NB4 (cell line): ENCODE results near the gene CDK13.

Source experiments
- MYC ChIP-seq: IDR thresholded peaks from 2 replicates; pipeline ENCODE4 v1.6.1; 2011; ENCODE audit warnings: low read depth, low read length
- POLR2A ChIP-seq: IDR thresholded peaks from 2 replicates; pipeline ENCODE4 v1.6.1; 2011; ENCODE audit warnings: mild to moderate bottlenecking; ENCODE audit not compliant: insufficient read length; ENCODE audit errors: extremely low read depth
- TF ChIP-seq, protein P1 (sequence below): IDR thresholded peaks from one replicate; pipeline ENCODE4 v1.5.1; 2012; ENCODE audit warnings: low read depth, low read length
- TF ChIP-seq, protein P2 (sequence below): IDR thresholded peaks from 2 replicates; pipeline ENCODE4 v1.6.1; 2011; ENCODE audit warnings: low read depth, low read length

GRCh38 chr7:39937366-39938153 is 12.5 kb upstream of the CDK13 start:
- TF ChIP-seq, protein P1, sequence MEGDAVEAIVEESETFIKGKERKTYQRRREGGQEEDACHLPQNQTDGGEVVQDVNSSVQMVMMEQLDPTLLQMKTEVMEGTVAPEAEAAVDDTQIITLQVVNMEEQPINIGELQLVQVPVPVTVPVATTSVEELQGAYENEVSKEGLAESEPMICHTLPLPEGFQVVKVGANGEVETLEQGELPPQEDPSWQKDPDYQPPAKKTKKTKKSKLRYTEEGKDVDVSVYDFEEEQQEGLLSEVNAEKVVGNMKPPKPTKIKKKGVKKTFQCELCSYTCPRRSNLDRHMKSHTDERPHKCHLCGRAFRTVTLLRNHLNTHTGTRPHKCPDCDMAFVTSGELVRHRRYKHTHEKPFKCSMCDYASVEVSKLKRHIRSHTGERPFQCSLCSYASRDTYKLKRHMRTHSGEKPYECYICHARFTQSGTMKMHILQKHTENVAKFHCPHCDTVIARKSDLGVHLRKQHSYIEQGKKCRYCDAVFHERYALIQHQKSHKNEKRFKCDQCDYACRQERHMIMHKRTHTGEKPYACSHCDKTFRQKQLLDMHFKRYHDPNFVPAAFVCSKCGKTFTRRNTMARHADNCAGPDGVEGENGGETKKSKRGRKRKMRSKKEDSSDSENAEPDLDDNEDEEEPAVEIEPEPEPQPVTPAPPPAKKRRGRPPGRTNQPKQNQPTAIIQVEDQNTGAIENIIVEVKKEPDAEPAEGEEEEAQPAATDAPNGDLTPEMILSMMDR: no peak
- no peak for TF ChIP-seq POLR2A
- TF ChIP-seq MYC: no peak
- TF ChIP-seq, protein P2, sequence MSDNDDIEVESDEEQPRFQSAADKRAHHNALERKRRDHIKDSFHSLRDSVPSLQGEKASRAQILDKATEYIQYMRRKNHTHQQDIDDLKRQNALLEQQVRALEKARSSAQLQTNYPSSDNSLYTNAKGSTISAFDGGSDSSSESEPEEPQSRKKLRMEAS: no peak
